Lower leg skin (tissue), 3 donors: ENCODE results near the gene NCOR1.

ENCODE experiments used
- CTCF ChIP-seq, 3 donors: fragments of 450-650 bp; IDR thresholded peaks; one replicate each; pipeline ENCODE4 v1.5.1; 2016; ENCODE audit warnings: antibody characterized with exemption in 3 of 3, mild to moderate bottlenecking in 3 of 3, moderate library complexity in 2 of 3
- POLR2A ChIP-seq, 2 donors: fragments of 450-650 bp; IDR thresholded peaks; one replicate each; pipeline ENCODE4 v1.6.1; 2016 to 2017; ENCODE audit warnings: antibody characterized with exemption in 2 of 2, mild to moderate bottlenecking in 1 of 2, moderate library complexity in 1 of 2

GRCh38 chr17:16026895-16027294 is 188.4 kb downstream of the NCOR1 start:
- TF ChIP-seq CTCF (IDR thresholded peaks at IDR 0.05) = no peak
- TF ChIP-seq POLR2A (IDR thresholded peaks at IDR 0.05) = no peak
